NCI-H510A treated with DMSO at 0.1 percent for 48 hours (cell line): ENCODE data around the gene ATXN7.

Source experiments
- DNase-seq: peaks from one replicate; lab custom pipeline; 2025; lab: John Stamatoyannopoulos, UW

ATXN7 gene, protein sequence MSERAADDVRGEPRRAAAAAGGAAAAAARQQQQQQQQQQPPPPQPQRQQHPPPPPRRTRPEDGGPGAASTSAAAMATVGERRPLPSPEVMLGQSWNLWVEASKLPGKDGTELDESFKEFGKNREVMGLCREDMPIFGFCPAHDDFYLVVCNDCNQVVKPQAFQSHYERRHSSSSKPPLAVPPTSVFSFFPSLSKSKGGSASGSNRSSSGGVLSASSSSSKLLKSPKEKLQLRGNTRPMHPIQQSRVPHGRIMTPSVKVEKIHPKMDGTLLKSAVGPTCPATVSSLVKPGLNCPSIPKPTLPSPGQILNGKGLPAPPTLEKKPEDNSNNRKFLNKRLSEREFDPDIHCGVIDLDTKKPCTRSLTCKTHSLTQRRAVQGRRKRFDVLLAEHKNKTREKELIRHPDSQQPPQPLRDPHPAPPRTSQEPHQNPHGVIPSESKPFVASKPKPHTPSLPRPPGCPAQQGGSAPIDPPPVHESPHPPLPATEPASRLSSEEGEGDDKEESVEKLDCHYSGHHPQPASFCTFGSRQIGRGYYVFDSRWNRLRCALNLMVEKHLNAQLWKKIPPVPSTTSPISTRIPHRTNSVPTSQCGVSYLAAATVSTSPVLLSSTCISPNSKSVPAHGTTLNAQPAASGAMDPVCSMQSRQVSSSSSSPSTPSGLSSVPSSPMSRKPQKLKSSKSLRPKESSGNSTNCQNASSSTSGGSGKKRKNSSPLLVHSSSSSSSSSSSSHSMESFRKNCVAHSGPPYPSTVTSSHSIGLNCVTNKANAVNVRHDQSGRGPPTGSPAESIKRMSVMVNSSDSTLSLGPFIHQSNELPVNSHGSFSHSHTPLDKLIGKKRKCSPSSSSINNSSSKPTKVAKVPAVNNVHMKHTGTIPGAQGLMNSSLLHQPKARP

DNA sequence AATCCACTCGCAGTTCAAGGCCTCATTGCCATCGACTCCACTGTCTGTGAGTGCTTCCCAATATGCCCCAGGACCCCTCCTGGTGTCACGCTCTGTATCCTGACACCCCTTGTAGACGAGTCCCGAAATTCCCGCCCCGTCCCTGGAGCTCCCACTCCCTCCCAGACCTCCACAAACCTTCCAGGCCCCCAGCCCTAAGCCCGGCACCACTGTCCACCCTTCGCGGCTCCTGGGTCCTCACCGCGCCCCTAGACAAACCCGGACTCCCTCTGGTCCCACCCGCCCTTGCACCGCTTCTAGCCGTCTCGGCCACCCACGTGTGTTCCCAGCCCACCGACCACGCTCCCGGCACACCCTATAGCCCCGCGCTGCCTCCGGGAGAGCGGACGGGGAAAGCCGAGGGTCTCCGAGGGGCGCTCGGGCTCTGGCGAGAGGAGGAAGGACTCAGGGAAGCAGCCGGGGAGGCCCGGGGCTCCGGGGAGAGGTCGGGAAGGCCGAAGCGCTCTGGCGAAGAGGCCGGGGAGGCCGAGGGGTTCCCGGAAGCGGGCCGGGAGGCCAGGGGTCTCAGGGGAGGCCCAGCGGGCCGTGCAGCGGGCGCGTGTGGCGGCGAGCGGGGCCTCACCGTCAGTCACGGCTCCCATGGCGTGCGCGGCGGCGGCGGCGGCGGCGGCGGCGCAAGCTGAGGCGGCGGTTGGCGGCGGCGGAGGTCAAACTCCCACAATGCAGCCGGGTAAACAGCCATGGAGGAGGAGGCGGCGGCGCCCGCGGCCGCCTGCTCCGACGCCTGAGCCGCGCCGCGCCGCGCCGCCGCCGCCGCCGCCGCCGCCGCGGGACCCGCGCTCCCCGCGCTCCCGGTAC lies at the start of gene ATXN7, which contains the start of gene THOC7:
ATXN7 (plus strand) TSS at position 718 of the 858 bp plus-strand sequence. CDS start 48,732 bp downstream, outside the sequence.
THOC7 (minus strand) TSS at position 656 of the 858 bp plus-strand sequence; CDS start at position 641, 15 bp downstream.
- DNase-seq, result peak; percentile 34

DNA sequence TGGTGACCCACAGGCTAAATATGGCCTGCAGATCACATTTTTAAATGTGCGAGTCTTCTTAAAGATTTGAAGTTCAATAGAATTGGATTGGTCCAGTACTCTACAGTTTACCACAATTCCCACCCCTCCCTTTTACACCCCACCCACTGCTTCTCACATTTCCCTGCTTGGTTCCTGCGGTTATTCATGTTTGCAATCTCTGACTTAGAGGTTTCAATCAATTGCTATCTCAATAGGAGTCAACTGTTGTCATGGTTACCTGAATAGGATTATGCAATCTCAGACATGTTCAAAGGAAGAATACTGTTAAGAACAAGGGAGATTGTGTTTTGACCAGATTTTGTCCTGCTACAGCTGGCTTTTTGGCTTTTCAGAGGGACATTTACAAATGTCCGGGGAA lies 49.4 kb upstream of the ATXN7 start:
- no peak for DNase-seq

DNA sequence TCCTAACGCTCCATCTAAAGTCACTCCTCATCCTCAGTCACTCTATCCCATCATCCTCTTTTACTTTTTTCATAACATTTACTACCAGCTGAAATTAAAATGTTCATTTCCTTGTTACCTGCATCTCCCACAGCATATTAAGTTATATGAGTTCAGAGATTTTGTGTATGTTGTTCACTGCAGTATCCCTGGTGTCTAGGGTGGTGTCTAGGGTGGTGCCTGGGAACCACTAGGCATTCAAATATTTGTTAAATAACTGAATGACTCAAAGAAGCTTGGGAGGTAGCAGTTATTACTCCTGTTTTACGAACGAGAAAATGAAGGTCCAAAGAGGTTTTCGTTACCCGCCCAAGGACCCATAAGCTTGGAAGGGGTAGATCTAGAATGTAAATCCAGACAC lies 46.4 kb upstream of the ATXN7 start:
- DNase-seq, result no peak

DNA sequence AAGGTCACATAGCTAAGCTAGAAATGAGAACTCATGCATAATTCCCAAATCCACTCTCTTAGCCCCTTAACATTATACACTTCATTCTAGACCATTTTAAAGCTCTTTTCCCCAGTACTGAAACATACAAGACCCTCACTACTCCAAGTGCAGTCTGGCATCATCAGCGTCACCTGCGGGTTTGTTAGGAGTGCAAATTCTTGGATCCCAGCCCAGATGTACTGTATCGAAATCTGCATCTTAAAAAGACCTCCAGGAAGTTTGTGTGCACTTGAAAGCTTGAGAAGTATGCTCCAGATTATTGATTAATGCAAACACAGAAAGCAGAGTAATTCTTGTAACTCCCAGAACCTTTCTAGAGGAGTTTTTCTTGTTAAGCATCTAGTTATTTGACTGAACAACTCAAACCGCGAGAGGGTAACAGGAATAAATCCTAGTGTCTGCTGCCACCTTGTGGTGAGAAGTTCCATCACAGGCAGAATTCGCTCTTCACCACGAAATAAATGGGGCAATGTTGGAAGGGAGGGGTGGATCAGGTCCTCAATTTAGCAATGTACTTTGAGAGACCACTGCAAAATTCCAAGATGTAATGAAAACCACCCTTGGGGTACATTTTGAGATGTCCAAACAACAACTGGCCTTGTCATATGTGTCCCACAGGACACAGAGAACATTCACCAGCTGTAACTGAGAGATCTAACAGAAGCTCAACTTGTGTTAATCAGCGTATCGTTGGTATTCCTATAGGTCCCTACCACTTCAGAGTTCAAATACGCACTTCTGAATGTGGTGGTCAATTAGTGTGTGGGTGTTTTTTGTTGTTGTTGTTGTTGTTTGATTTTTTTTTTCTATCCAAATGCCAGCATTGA lies 45.2 kb upstream of the ATXN7 start:
- peak; percentile 39 for DNase-seq

DNA sequence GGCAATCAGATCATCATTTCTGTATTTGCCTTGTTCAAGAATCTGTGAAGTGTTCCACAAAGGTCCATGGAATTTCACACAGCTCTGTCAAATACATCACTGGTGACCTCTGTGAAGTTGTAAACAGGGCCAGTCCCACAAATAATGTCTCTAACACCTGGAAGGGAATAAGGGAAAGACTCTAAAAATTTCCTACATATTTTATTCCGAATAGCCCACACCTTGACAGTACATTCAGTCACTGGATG lies 44.6 kb upstream of the ATXN7 start, which contains the start of gene C3orf49:
C3orf49 (plus strand) TSS at position 149 of the 248 bp plus-strand sequence. CDS start 173 bp downstream, outside the sequence.
- no peak for DNase-seq

DNA sequence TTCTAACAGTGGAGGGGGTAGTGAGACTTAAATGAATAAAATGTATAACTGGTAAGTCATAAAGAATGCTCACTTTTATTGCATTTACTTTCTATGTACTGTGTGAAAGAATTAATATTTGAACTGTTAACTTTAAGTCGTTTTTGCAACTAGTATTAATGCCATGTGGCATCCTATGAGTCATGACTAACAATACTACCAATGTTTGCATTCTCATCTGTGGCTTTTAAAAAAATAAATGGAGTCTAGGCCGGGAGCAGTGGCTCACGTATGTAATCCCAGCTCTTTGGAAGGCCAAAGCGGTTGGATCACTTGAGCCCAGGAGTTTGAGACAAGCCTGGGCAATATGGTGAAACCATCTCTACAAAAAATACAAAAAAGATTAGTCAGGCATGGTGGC lies 39.4 kb upstream of the ATXN7 start:
- DNase-seq, result no peak

DNA sequence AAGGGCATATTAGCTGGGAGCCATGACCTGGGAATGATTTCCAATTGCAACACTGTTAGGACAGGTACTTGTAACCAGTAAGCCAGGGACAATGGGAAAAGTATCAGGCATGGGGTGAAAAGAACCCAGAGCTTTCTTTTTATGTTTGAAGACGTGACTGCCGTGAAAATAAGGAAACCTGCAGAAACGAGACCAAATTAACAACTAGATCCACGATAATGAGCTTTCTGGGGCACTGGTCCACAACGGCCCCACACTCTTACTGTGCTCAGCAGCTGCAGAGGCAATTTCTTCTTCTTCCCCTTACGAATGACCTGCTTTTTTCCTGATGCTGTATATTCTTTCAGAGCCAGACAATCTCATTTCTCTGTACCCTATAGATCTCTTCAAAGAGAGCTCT lies 33.1 kb upstream of the ATXN7 start:
- DNase-seq, result no peak

DNA sequence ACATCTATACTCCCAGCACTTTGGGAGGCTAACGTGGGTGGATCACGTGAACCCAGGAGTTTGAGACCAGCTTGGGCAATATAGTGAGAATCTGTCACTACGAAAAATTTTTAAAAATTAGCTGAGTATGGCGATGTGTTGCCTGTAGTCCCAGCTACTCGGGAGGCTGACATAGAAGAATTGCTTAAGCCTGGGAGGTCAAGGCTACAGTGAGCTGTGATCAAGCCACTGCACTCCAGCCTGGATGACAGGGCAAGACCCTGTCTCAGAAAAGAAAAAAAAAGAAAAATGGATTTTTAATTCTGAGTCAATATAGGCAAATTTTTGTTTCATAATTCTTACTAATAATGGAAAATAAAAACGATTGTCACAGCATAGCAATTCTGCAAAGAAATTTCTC lies 31.3 kb upstream of the ATXN7 start:
- DNase-seq, result no peak

DNA sequence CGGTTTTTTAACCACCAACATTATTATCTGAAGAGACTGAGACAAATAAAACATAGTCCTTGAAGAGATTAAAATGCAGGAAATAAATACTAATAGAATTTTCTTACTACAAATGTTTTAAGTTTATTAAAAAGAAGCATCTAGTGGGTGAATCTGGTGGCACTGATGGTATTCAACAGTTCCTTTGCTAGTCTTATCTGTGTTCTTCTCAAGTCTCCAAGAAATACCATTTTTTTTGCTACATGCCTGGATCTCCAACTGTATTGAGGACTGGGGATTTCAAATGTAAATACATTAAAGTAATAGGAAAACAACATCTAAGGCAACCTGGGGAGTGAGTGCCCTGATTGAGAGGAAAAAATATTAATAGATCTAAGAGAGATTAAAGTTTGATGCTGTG lies 22.0 kb upstream of the ATXN7 start:
- DNase-seq, result no peak

DNA sequence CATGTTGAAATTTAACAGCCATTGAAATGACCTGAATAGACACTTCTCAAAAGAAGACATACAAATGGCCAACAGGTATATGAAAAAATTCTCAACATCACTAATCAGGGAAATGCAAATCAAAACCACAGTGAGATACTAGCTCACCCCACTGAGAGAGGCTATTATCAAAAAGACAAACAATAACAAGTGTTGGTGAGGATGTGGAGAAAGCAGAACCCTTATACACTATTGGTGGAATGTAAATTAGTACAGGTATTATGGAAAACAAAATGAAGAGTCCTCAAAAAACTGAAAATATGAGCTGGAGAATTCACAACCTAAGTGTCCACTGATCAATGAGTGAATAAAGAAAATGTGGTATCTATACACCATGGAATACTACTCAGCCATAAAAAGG lies 21.5 kb upstream of the ATXN7 start:
- no peak for DNase-seq

DNA sequence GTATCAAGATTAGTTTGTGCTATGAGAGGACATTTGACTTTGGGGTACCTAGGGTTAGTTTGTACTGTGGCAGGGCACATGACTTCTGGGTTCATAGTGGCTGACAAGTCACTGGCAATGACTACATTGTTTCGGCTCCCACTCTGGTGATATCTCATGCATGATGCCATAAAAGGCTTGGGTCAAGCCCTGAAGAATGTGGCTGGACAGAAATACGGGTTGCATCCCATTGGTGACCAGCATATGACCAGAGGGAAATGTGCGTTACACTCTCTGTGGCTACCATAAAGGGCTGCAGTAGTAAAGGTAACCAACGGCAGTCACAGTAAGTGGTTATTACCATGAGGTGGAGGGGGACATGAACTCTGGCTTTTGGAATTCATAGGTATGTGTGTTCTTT lies 18.5 kb upstream of the ATXN7 start:
- no peak for DNase-seq

DNA sequence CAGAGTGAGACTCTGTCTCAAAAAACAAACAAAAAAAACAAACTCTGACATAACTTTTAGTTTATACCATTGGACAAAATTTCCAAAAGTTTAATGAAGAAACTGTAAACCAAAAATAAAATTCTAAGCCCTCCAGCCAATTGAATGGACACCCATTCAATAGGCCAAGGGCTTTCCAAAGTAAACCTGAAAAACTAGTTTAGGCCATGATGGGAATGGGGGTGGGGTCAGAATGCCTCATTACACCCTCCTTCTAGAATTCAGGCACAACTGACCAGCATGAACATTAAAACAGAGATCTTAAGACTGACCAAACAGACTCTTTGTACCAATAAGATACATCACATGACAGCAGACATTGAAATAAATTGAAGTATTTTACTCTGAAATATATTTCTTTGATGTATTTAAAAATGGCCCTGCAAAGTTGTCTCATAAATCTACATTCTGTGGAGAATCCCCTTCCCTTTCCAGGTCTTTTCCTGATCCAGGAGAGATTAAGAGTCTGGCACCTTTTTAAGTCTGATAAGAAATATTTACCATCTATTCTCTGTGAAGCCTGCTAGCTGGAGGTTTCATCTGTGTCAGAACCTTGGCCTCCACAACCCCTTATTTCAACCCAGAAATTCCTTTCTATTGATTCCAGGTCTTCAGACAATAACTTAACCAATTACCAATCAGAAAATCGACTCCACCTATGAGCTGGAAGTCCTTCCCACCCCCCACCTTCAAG lies 15.8 kb upstream of the ATXN7 start:
- DNase-seq, result no peak

DNA sequence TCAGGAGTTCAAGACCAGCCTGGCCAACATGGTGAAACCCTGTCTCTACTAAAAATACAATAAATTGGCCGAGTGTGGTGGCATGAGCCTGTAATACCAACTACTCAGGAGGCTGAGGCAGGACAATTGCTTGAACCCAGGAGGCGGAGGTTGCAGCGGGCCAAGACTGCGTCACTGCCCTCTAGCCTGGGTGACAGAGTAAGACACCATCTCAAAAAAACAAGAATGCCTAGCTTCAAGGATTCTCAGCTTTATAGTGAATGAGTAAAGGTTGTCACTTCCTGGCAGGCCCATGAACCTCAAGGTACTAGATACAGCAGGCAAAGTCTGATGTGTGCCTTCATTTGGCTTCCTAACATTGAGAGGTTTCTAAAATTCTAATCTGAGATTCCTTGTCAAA lies 14.5 kb upstream of the ATXN7 start:
- DNase-seq, result no peak

DNA sequence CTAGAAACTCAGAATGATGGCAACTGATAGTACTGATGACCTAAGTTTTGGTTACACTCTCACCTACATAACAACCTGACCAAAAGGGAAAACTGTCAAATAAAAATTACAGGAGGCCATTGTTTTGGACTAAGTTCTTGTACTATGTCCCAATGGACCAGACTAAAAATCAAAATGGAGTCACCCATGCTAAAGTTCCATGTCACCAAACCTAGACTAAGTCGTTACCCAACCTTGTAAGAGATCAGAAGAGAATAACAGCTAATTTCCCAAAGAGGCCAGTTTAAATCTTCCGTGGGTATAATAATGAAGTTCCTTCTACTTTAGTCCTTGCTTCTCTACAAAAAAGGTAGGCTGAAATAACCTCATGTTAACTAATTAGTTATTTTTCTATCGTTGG lies 12.4 kb upstream of the ATXN7 start:
- no peak for DNase-seq

DNA sequence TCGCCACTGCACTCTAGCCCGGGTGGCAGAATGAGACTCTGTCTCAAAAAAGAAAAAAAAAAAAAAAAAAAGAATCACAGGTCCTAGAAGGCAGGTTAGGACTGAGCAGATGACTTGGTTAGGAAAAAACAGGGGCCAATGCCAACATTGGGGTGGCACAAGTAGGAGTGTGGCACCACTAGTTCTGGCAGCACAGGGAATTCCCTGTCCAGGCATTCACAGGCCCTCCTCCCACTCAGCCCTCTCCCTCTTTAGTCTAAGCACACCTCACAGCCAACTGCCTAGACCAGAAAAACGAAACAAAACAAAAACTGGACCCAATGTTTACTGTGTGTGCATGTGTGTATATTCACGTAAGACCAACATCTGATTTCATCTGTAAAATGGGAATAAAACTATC lies 10.6 kb upstream of the ATXN7 start:
- no peak for DNase-seq

DNA sequence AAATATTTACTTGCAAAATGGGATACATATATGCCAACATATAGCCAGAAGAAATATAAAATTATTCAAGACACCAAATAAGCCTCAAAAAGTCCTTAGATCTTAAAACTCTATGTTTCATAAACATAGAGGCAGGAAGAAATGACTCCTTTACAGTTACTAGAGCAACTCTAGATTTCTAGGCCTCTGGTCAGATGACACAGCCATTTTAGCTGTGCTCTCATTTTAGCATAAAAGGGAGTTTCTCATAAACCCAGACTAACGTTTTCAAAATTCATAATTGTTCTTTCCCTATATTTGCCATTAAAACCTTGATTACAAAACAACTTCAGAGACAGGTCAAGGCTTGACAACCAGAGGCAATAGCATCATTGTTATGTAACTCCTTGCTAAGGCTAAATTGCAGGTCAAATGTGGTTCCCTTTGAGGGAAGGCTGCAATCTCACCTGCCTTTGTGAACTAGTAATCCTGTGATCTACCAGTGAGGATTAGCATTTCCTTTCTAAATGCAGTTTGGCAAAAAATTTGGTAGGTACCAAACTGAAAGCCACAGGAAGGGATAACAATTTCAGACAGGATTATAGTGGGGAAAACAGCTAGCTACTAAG lies 8.2 kb upstream of the ATXN7 start:
- DNase-seq, result no peak

DNA sequence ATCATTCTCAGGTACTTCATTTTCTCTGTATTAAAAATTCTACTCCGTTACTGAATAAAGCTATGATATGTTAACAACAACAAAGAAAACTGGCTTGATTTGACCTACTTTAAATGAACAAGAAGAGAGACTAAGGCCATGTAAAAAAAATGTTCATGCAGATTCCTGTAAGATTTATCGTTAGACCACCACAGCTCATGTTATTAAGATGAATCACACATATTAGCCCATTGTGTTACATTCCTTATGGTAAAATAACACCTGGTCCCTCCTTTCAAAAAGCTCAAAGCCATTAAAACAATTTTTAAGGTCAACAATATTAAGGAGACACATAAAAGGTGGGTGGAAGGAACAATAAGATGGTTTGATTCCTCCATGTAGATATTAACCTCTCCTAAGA lies 6.4 kb upstream of the ATXN7 start:
- no peak for DNase-seq

DNA sequence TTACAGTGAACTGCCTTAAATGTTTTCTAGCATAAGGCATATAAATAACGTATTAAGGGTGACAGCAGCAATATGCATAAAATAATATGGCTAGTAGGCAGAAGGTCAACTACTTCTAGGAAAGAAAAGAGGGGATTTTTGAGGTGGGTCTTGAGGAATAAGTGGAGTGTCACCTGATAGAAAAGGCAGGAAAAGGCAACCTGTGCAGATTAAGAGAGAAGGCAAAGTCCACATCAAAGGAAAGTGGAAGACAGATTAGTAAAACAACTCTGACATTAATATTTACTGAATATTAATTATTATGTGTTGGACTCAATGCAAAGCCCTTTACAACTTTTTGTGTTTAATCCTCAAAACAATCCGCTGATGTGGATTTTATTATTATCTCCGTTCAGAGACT lies 2.9 kb upstream of the ATXN7 start:
- no peak for DNase-seq

DNA sequence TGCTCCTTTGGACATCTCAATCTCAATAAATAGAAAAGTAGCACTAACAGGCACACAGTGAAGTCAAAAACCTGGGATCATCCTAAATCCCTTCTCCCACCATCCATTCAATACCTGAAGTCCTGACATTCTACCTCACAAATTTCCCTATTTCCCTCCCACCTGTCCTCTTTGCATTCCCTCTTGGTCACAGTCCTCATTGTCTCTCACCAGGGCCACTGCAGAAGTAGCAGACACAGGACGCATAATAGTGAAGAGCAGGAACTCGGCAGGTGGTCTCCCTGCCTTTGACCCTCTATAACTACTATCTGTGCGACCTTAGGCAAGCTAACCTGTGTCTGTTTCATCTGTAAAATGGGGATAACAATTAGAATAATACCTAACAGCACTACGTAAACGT lies 2.4 kb upstream of the ATXN7 start:
- DNase-seq, result no peak

DNA sequence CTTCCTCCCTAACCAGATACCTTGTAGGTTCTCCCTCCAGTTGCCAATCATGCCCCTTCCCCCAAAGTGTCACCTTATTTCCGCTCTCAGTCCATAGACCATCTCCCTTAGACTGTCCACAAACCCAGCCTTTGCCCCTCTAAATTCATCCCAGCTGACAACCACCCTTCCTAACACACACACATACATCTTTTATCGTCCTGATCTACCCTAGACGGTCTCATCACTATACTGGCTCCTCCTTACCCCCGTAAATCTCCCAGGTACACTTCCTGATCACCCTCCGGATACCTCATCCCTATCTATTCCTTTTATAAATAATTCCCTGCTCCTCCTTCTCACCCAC lies 890 bp upstream of the ATXN7 start:
- DNase-seq, result no peak
